Measurements from ENCODE around the gene ASIC4.

ASIC4 gene

GRCh38 chr2:219498280-219499057 lies 15.8 kb upstream of the ASIC4 start, which contains the start of gene GMPPA:
Gene GMPPA (plus strand): TSS chr2:219498891. CDS start chr2:219499976, 1,085 bp downstream.
- DNase-seq (ENCODE audit: low spot score) = peak; percentile 98

- DNase-seq (ENCODE audit: low spot score) = no peak
Observed at GRCh38 chr2:219499058-219499307, 15.3 kb upstream of the ASIC4 start.

GRCh38 chr2:219499555-219499954 lies 14.7 kb upstream of the ASIC4 start:
- DNase-seq (ENCODE audit: low spot score) = no peak

- peak; percentile 20 for DNase-seq (ENCODE audit: low spot score)
Observed at GRCh38 chr2:219500135-219500534, 14.1 kb upstream of the ASIC4 start.

GRCh38 chr2:219501849-219502248 lies 12.4 kb upstream of the ASIC4 start:
- no peak for DNase-seq (ENCODE audit: low spot score)

GRCh38 chr2:219502618-219503017 lies 11.7 kb upstream of the ASIC4 start:
- no peak for DNase-seq (ENCODE audit: low spot score)

GRCh38 chr2:219505585-219505984 lies 8.7 kb upstream of the ASIC4 start:
- no peak for DNase-seq (ENCODE audit: low spot score)

- no peak for DNase-seq (ENCODE audit: low spot score)
Observed at GRCh38 chr2:219506153-219506801, 8.0 kb upstream of the ASIC4 start.

- DNase-seq (ENCODE audit: low spot score) = no peak
Observed at GRCh38 chr2:219506802-219507526, 7.3 kb upstream of the ASIC4 start.

- no peak for DNase-seq (ENCODE audit: low spot score)
Observed at GRCh38 chr2:219507581-219508443, 6.5 kb upstream of the ASIC4 start.

- DNase-seq (ENCODE audit: low spot score) = no peak
Observed at GRCh38 chr2:219508444-219508734, 5.9 kb upstream of the ASIC4 start.

- no peak for DNase-seq (ENCODE audit: low spot score)
Observed at GRCh38 chr2:219508971-219509779, 5.1 kb upstream of the ASIC4 start.

- DNase-seq (ENCODE audit: low spot score) = peak; percentile 60
Observed at GRCh38 chr2:219509780-219510511, 4.3 kb upstream of the ASIC4 start.

- no peak for DNase-seq (ENCODE audit: low spot score)
Observed at GRCh38 chr2:219510512-219511135, 3.7 kb upstream of the ASIC4 start.

GRCh38 chr2:219511547-219512325 lies 2.5 kb upstream of the ASIC4 start:
- no peak for DNase-seq (ENCODE audit: low spot score)

- no peak for DNase-seq (ENCODE audit: low spot score)
Observed at GRCh38 chr2:219512524-219513216, 1.6 kb upstream of the ASIC4 start.

GRCh38 chr2:219513787-219514186 lies 495 bp upstream of the ASIC4 start:
- DNase-seq (ENCODE audit: low spot score) = no peak

GRCh38 chr2:219514836-219515235 lies 554 bp downstream of the ASIC4 start:
- no peak for DNase-seq (ENCODE audit: low spot score)

All from SW480 (cell line).